ENCODE measurements around the gene LEMD2.

The LEMD2 gene

GRCh38 chr6:33818293-33818692 lies 29.4 kb upstream of the LEMD2 start:
- FAIRE-seq, result no peak

- FAIRE-seq, result no peak
These were observed 28.6 kb upstream of the LEMD2 start for GRCh38 chr6:33817489-33817888.

GRCh38 chr6:33816911-33817310 lies 28.0 kb upstream of the LEMD2 start:
- FAIRE-seq, result no peak

DNA sequence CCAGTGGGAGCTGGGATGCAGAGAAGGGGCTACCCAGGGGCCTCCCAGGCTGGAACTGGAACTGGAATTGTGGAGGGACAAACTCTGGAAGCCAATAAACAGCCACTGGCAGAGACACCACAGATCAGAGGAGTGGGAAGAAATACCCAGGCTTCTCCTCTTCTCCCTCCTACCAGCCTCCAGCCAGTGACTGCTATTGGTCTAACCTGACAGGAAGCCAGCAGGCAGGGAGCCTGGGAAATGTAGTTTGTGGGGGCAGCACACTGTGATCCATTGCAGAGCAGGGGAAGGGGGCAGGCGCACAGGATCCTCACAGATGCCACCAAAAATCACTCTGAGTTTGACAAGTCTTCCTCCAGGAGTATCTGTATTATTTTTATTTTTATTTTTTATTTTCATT lies 26.9 kb upstream of the LEMD2 start:
- FAIRE-seq, result no peak

GRCh38 chr6:33813990-33814985 lies 25.4 kb upstream of the LEMD2 start:
- no peak for FAIRE-seq

GRCh38 chr6:33813246-33813904 lies 24.4 kb upstream of the LEMD2 start:
- FAIRE-seq, result no peak

GRCh38 chr6:33812669-33813068 lies 23.7 kb upstream of the LEMD2 start:
- no peak for FAIRE-seq

DNA sequence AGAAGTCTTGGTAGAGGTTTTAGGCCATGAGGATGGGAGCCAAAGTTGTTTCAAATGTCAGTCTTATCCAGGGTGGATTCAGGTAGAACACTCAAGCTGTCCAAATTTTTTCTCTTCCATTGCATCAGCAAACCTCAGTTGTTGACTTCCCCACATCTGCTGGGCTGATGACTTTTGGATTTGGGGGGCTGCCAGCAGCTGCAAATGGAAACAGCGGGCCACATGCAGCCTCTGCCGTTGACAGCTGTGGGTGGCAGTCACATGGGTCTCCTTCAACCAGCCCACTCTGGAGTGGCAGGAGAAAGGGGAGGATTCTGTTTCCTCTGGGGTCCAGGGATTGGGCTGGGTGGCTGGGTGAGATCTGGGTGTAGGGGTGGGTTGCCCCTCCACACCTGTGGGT lies 20.7 kb upstream of the LEMD2 start:
- FAIRE-seq, result no peak

DNA sequence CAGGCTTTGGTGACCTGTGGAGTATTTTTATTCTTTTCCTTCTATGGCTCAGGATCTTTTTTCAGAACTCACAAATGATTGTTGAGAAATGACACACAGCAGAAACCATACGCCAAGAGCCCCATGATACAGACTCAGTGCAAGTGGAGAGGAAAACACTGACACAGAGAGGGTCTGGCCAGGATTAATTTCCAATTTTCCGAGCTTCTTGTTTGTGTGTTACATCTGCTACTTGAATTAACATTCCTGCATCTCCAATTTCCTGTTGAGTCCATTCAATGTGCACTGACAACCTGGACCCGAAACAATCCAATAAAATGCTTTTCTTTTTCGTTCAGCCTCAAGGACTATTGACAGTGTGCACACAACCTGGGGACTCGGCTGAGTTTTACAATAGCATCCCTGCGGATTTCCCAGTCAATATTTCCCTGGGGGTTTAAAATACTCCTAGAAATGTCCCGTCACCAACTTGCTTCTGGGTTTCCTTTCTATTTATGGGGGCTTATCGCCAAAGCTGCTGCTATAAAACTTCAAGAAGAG lies 19.8 kb upstream of the LEMD2 start:
- no peak for FAIRE-seq

DNA sequence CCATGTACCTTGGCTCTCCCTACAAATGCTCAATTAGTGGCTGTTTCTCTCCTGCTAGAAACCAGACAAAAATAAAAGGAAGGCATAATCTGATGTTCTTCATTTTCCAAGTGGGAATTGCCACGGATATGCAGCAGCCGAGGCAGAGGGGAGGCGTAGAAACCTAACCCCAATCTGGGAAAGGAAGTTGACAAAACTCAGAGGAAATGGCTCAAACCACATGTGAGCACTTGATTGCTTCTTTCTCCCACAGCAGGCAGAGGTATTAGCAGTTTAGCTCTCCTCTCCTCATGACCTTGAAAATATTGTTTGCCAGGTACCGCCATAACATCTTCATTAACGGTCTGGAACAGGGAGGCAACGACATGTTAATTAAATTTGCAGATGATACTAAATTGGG lies 18.7 kb upstream of the LEMD2 start:
- no peak for FAIRE-seq

- no peak for FAIRE-seq
These were observed 17.9 kb upstream of the LEMD2 start for GRCh38 chr6:33806841-33807240.

DNA sequence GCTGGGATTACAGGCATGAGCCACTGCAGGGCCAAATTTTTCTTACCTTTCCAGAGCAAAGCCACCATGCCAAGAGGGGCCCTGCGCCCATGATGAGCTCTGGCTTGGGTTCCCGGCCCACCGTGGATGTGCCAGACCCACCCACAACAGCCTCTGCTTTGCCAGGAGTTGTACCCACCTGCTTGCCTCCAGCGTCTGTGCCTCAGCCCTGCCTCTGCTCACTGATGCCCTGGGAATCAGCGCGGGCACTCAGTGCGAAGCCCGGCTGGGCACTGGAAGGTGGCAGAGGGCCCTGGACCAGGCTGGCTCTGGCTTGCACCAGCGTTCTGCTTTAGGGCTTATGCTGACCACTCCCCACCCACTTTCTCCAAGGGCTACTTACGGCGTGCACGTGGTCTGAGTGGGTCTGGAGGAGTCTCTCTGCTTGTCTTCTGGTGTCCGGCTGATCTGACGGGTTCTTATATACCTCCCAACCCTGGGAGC lies 14.7 kb upstream of the LEMD2 start, which contains the start of gene MLN:
MLN (minus strand) TSS at position 433 of the 483 bp plus-strand sequence. CDS start 2,840 bp downstream, outside the sequence.
- FAIRE-seq, result no peak

DNA sequence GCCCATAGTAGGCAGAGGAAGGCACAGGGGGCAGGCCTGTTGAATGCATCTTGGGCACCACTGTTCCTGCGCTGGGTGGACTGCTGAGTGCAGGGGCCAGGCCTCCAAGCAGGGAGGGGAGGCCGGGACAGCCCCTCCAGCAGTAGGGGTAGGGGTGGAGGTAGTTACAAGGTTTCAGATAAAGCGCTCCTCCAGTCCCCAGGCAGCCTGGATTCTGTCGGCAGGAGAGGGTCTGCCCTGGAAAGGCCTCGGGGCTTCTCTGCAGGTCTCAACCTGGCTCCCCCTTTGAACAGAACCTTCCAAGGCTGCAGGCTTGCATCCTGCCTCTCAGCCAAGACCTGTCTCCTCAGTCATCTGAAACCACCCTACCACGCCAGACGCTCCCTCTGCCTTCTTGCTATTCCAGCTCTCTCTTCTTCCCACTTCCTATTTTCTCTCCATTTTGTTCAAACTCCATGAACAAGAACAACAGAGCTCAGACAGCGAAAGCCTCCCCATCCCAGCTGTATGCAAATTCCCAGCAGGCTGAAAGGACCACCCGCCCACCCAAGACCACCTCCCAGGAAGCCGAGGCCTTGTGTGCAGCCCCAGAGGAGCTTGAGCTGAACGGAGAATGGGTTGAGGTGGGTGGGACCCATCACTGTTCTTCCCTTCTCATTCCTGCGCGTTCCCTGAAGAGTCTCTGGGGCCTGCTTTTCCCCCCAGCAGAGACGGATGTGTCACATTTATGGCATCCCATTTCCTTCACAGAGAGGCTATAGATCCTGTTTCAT lies 13.4 kb upstream of the LEMD2 start:
- FAIRE-seq, result no peak

DNA sequence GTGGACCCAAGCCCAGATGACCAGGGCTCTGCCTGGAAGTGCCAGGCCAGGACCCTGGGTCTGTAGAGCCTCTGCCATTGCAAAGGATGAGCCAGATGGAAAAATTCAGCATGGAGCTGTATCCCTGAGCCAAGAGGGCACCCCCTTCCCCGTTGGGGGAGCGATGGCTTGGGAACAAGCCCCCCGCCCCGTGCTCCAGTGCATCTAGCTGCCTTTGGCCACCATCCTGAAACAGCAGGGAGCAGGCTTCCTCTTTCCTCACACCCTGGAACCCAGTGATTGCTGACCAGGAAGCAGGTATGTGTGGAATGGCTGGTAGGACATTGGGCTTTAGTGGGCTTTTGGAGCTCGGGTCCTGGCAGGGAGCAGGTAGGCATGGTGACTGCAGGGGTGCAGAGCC lies 12.7 kb upstream of the LEMD2 start:
- FAIRE-seq, result no peak

DNA sequence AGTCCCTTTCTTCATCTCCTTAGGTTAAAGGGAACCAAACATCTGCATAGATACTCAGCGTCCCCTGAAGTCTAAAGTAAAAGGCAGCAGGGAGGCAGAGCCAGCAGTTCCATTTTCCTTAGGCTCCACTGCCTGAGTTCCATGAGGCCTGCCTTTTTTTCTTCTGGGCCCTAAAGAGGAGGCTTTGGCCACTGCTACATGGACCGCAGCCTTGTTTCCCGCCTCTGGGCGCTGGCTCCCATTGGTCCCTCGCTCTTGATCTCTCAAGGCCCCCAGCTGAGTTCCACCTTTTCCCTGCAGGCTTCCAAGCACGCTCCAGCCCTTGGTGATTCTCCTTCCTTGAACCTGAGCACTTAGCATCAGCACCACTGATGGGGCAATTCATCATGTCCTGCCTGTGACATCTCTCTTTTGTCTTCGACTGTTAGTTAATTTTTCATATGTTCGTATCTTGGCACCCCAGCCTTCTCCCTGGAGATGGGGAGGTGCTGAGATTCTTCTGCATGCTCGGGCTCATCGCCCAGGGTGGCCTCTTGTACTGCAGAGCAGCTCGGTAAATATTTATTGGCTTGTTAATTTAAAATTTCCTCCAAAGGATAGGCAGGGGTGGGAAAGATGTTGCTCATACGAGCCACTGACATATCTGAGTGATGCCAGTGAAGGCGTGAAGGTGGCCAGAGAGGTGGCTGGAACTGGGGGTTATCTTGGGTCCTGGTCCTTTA lies 11.5 kb upstream of the LEMD2 start:
- FAIRE-seq, result no peak

DNA sequence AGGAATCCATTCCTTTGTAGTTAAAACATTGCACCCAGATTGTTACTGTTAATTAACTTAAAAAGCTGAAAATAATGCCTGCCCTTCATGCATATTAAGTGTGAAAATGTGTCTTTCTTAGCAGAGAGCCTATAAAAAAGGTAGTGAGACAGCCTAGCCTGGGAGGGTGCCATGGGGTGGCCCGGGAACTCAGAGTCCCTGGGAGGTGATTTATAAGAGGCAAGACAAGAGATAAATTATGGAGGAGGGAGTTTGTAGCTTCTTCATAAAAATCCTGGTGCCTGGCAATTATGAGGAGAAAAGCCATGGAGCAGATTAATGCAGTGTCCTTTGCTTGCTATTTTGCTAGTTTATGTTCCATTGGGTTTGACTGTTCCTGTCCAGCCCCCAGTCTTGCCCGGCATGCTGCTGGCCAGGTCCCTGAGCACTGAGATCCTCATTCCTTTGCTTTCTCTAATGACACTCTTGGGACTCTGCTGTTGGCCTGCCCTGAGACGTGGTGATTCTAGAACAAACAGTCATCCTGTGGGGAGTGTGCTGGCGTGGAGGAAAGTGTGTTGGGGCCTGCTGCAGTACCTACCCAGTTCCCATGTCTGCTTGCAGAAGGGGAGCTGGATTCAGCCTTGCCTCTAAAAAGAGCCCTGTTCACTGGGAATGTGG lies 10.7 kb upstream of the LEMD2 start:
- no peak for FAIRE-seq

DNA sequence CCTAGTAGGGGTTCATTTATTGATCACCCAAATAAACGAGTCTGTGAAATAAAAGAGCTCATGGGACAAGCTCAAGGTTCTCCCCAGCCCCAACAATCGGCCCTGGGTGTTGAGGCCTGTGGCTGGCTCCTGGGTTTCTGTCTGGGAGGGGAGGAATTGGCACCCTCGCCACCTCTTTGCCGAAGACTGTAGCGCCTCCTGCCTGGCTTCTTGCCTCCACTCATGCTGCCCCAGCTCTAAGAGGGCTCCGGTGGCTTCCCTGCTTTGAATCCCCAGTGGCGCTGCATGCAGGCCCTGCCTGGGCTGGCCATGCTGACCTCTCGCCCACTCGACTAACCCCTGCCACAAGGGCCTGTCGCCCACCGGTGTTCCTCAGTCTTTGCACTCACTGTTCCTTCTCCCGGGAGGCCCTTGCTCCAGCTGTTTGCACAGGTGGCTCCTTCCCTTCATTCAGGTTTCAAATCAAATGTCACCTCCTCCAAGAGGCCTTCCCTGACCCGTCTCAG lies 9.5 kb upstream of the LEMD2 start:
- FAIRE-seq, result no peak

GRCh38 chr6:33797626-33798342 lies 8.9 kb upstream of the LEMD2 start:
- FAIRE-seq, result no peak

GRCh38 chr6:33794910-33795623 lies 6.1 kb upstream of the LEMD2 start:
- FAIRE-seq, result no peak

GRCh38 chr6:33792981-33793380 lies 4.1 kb upstream of the LEMD2 start:
- FAIRE-seq, result no peak

Measured in TTC549 (cell line).